Neutrophil (primary cell): ENCODE data around the gene MTF1.
A peak's percentile ranks its signal among the peaks of the same experiment; 100 is the strongest.

Source experiments
- H3K27ac ChIP-seq: fragments of 200-600 bp; sonication (generic); 2 replicates; pipeline ENCODE4 v1.5.1; 2016; ENCODE audit warnings: mild to moderate bottlenecking, moderate library complexity
- H3K27me3 ChIP-seq: fragments of 200-600 bp; sonication (generic); 2 replicates; pipeline ENCODE4 v1.6.0; 2016; ENCODE audit warnings: mild to moderate bottlenecking
- H3K36me3 ChIP-seq: fragments of 200-600 bp; sonication (generic); 2 replicates; pipeline ENCODE4 v1.5.1; 2017
- H3K4me1 ChIP-seq, 2 experiments: fragments of 200-600 bp in 1 of 2; sonication (generic) in 1 of 2; 1 replicate in 1 of 2; 2 replicates in 1 of 2; pipeline versions ENCODE4 v1.5.1 to v1.6.1; 2013 to 2016; ENCODE audit warnings: low read depth in 1 of 2, low read length in 1 of 2, mild to moderate bottlenecking in 1 of 2, moderate library complexity in 1 of 2; ENCODE audit not compliant: control insufficient read depth in 1 of 2, insufficient read depth in 1 of 2
- H3K4me3 ChIP-seq, 2 experiments: fragments of 200-600 bp in 1 of 2; sonication (generic) in 1 of 2; 1 replicate in 1 of 2; 2 replicates in 1 of 2; pipeline ENCODE4 v1.5.1; 2013 to 2016; ENCODE audit warnings: low read depth in 1 of 2, low read length in 1 of 2, mild to moderate bottlenecking in 1 of 2, moderate library complexity in 1 of 2
- H3K9me3 ChIP-seq: fragments of 200-600 bp; sonication (generic); 2 replicates; pipeline ENCODE4 v1.5.1; 2016
- TF ChIP-seq, protein P1 (sequence below): fragments of 200-600 bp; sonication (generic); IDR thresholded peaks from 2 replicates; pipeline ENCODE4 v1.5.1; 2016; ENCODE audit warnings: antibody characterized with exemption

The MTF1 gene

GRCh38 chr1:37808369-37809319, 50.7 kb downstream of the MTF1 start:
- Histone ChIP-seq H3K4me1 (peaks cover 43 to 60% of the 10 kb centered on the region in 2 experiments), H3K4me3 (peak overlapping the region; percentile 86 to 98), H3K27ac (peak overlapping the region; percentile 93), H3K27me3 (no peaks in the 10 kb centered on the region), H3K9me3 (no peaks in the 10 kb centered on the region), H3K36me3 (peaks cover 53% of the 10 kb centered on the region)
- TF ChIP-seq, protein P1, sequence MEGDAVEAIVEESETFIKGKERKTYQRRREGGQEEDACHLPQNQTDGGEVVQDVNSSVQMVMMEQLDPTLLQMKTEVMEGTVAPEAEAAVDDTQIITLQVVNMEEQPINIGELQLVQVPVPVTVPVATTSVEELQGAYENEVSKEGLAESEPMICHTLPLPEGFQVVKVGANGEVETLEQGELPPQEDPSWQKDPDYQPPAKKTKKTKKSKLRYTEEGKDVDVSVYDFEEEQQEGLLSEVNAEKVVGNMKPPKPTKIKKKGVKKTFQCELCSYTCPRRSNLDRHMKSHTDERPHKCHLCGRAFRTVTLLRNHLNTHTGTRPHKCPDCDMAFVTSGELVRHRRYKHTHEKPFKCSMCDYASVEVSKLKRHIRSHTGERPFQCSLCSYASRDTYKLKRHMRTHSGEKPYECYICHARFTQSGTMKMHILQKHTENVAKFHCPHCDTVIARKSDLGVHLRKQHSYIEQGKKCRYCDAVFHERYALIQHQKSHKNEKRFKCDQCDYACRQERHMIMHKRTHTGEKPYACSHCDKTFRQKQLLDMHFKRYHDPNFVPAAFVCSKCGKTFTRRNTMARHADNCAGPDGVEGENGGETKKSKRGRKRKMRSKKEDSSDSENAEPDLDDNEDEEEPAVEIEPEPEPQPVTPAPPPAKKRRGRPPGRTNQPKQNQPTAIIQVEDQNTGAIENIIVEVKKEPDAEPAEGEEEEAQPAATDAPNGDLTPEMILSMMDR: no peak

DNA sequence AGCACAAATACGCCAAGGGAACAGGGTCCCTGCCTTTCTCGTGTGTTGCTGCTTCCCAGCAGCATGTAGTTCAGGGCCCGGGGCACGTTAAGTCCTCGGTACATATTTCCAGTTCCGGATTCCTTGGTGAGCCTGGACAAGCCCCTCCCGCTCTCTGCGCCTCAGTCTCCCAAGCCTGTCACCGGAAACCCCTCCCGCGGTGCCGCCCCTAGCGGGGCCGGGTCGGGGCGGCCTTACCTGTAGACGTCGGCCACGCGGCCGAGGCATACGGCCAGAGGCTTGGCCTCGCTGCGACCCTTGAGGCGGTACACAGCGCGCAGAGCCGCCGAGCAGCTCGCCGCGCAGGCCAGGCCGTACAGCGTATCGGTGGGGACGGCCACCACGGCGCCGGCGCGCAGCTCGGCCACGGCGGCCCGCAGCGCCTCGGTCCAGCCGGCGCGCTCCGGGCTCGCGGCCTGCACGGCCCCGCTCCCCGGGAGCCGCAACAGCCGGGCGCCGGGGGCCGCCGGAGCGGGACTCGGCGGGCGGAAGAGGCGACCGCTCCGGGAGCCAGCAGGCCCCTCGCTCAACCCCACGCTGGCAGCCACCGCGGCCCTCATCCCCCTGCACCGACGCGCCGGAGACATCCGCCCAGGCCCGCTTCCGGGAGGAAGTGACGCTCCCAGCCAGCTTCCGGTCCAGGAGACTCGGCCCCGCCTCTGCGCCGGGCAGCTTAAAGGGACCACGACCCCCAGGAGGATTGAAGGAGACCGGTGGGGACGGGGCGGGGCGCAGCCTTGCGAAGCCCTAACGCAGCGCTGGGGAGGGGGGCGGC, 51.6 kb downstream of the MTF1 start, which contains the start of the genes C1orf122 and YRDC:
C1orf122 (plus strand) TSS at position 236 of the 814 bp plus-strand sequence. CDS start 615 bp downstream, outside the sequence.
YRDC (minus strand) TSS at position 654 of the 814 bp plus-strand sequence; CDS start at position 626, 28 bp downstream.
- Histone ChIP-seq H3K27me3 (no peaks in the 10 kb centered on the region), H3K9me3 (no peaks in the 10 kb centered on the region), H3K4me3 (peak within 1 kb of the TSS; percentile 86 to 98), H3K4me1 (peaks cover 34 to 51% of the 10 kb centered on the region in 2 experiments), H3K36me3 (peaks cover 54% of the 10 kb centered on the region), H3K27ac (peak within 1 kb of the TSS; percentile 93)
- TF ChIP-seq, protein P1: peak; percentile 39

- no peaks in the 10 kb centered on the region for H3K27me3 ChIP-seq
- TF ChIP-seq, protein P1: no peak
- peak overlapping the region; percentile 93 for H3K27ac ChIP-seq
- H3K9me3 ChIP-seq: no peaks in the 10 kb centered on the region
- H3K4me3 ChIP-seq: peak overlapping the region; percentile 86 to 98
- H3K36me3 ChIP-seq: peaks cover 54% of the 10 kb centered on the region
- H3K4me1 ChIP-seq: peaks cover 34 to 47% of the 10 kb centered on the region in 2 experiments
These were observed 52.2 kb downstream of the MTF1 start for GRCh38 chr1:37807220-37807554.

DNA sequence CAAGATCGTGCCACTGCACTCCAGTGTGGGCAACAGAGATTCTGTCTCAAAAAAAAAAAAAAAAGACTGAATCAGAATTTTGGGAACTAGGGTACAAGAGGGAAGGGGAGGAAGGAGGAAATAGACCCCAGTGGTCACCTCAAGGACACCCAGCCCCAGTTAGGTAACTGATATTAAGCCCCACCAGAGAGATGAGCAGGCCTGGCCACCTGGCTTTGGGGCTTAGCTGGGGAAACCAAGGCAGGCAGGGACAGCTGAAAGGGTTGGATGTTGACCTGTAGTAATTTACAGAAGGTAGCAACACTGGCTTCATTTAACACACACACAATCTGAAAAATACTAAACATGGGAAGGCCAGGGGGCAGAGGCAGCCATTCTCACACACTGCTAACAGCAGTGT, 57.0 kb downstream of the MTF1 start:
- H3K9me3 ChIP-seq: no peaks in the 10 kb centered on the region
- H3K4me3 ChIP-seq: no peak overlapping the region
- peaks cover 4% of the 10 kb centered on the region for H3K27me3 ChIP-seq
- no peak overlapping the region for H3K27ac ChIP-seq
- H3K36me3 ChIP-seq: peaks cover 58% of the 10 kb centered on the region
- H3K4me1 ChIP-seq: peaks cover 8 to 9% of the 10 kb centered on the region in 2 experiments
- TF ChIP-seq, protein P1: no peak

GRCh38 chr1:37797750-37798345, 61.5 kb downstream of the MTF1 start:
- peaks cover 45% of the 10 kb centered on the region for H3K27me3 ChIP-seq
- H3K36me3 ChIP-seq: peaks cover 17% of the 10 kb centered on the region
- TF ChIP-seq, protein P1: no peak
- no peak overlapping the region for H3K27ac ChIP-seq
- H3K4me1 ChIP-seq: peaks cover 0 to 6% of the 10 kb centered on the region in 2 experiments
- no peak overlapping the region for H3K4me3 ChIP-seq
- no peaks in the 10 kb centered on the region for H3K9me3 ChIP-seq
